Caco-2 (cell line): Measurements from ENCODE around the gene COMMD10. TPM values are rescaled to one million over a fixed set of nuclear protein-coding genes. Genes with fewer than 3 reads are reported as not detected.
"Not testable (repeated sequence)": the region's sequence is repeated elsewhere in the genome, so short reads cannot be mapped to it uniquely, and the experiment has no call there.

Experiments
- BruUV-seq: library from RNA; stranded (reverse); fragments of 400-500 nt; replicated peaks from 2 replicates; lab custom pipeline; 2021; lab: Mats Ljungman, UMichigan
- CTCF ChIA-PET: fragments of 300-600 bp; sonication (Branson Sonifier 250); formaldehyde crosslinking; loops from one replicate; lab custom pipeline; 2022; ENCODE audit warnings: antibody characterized with exemption; lab: Charles Lee
- POLR2A ChIA-PET: fragments of 300-600 bp; sonication (Branson Sonifier 250); formaldehyde crosslinking; loops from one replicate; lab custom pipeline; 2022; ENCODE audit warnings: antibody characterized with exemption; lab: Charles Lee
- DNase-seq, 2 experiments: peaks; one replicate each; pipeline versions ENCODE4 v3.0.0 to v3.0.0-alpha.2; 2020 to 2022
- H3K27me3 ChIP-seq: replicated peaks from 2 replicates; pipeline ENCODE4 v1.6.0; 2011; ENCODE audit warnings: low read length; ENCODE audit not compliant: control insufficient read depth, insufficient read depth
- H3K36me3 ChIP-seq: 2 replicates; pipeline ENCODE4 v1.5.1; 2011; ENCODE audit warnings: low read length; ENCODE audit not compliant: control insufficient read depth, insufficient read depth
- H3K4me1 ChIP-seq: fragments of 250-450 bp; sonication (Bioruptor Pico); 2 replicates; pipeline ENCODE4 v1.5.1; 2020; ENCODE audit warnings: mild to moderate bottlenecking
- H3K4me3 ChIP-seq: 2 replicates; pipeline ENCODE4 v1.5.1; 2011; ENCODE audit warnings: low read depth, mild to moderate bottlenecking, control low read depth, low read length
- H3K9me3 ChIP-seq: fragments of 250-450 bp; sonication (Bioruptor Pico); 2 replicates; pipeline ENCODE4 v1.5.1; 2020; ENCODE audit warnings: mild to moderate bottlenecking, moderate library complexity
- H3K27ac Mint-ChIP-seq: one replicate; pipeline ENCODE4 v1.8.0; 2022; ENCODE audit warnings: mixed read lengths; ENCODE audit not compliant: unreplicated experiment
- H3K27me3 Mint-ChIP-seq: one replicate; pipeline ENCODE4 v1.8.0; 2022; ENCODE audit warnings: mixed read lengths; ENCODE audit not compliant: insufficient read depth, unreplicated experiment
- H3K36me3 Mint-ChIP-seq: one replicate; pipeline ENCODE4 v1.8.0; 2022; ENCODE audit warnings: mild to moderate bottlenecking, mixed read lengths; ENCODE audit not compliant: insufficient read depth, unreplicated experiment
- H3K4me1 Mint-ChIP-seq: one replicate; pipeline ENCODE4 v1.8.0; 2022; ENCODE audit warnings: low read depth, mixed read lengths; ENCODE audit not compliant: unreplicated experiment
- H3K4me3 Mint-ChIP-seq: one replicate; pipeline ENCODE4 v1.8.0; 2022; ENCODE audit warnings: mild to moderate bottlenecking, moderate library complexity, mixed read lengths; ENCODE audit not compliant: unreplicated experiment
- H3K9me3 Mint-ChIP-seq: one replicate; pipeline ENCODE4 v1.8.0; 2022; ENCODE audit warnings: mixed read lengths; ENCODE audit not compliant: unreplicated experiment
- intact Hi-C: fragments of 100-400 bp; cut with micrococcal nuclease; formaldehyde crosslinking; loops from one replicate; pipeline ENCODE4 v1.10.0; 2022; ENCODE audit not compliant: unreplicated experiment
- total RNA-seq: library from RNA; stranded (reverse); gene quantifications from 2 replicates; pipeline ENCODE4 v1.2.3, GENCODE V29; 2022
- TF ChIP-seq, protein P1 (sequence below), 2 experiments: fragments of 200-600 bp in 1 of 2; IDR thresholded peaks; 1 replicate in 1 of 2; 2 replicates in 1 of 2; pipeline versions ENCODE4 v1.5.1 to v1.8.0; 2011 to 2022; ENCODE audit warnings: antibody characterized with exemption in 1 of 2, control low read depth in 1 of 2, inconsistent platforms in 1 of 2, low read depth in 1 of 2, low read length in 1 of 2, mild to moderate bottlenecking in 1 of 2, moderate library complexity in 1 of 2; ENCODE audit not compliant: insufficient read depth in 1 of 2, severe bottlenecking in 1 of 2, unreplicated experiment in 1 of 2

COMMD10 gene
- total RNA-seq, 1 experiment from 2014 or later: 26.4 TPM

DNA sequence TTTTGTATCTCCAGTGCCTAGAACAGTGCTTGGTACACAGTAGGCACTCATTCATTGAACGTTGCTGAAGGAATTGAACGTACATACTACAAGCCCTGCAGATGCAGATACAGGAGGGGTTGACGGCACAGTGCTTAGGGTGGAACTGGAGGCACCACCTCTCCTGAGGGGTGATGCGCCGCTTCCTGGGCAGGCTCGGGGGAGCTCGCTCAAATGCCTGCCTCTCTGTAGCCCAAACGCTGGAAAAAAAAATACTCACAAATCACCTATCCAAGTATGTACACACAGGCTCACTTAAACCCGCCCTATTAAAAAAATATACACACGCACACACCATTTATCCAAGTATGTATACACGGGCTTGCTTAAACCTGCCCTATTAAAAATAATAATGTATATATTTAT lies 536 bp upstream of the COMMD10 start:
- H3K27ac Mint-ChIP-seq: no peak overlapping the region
- TF ChIP-seq, protein P1, sequence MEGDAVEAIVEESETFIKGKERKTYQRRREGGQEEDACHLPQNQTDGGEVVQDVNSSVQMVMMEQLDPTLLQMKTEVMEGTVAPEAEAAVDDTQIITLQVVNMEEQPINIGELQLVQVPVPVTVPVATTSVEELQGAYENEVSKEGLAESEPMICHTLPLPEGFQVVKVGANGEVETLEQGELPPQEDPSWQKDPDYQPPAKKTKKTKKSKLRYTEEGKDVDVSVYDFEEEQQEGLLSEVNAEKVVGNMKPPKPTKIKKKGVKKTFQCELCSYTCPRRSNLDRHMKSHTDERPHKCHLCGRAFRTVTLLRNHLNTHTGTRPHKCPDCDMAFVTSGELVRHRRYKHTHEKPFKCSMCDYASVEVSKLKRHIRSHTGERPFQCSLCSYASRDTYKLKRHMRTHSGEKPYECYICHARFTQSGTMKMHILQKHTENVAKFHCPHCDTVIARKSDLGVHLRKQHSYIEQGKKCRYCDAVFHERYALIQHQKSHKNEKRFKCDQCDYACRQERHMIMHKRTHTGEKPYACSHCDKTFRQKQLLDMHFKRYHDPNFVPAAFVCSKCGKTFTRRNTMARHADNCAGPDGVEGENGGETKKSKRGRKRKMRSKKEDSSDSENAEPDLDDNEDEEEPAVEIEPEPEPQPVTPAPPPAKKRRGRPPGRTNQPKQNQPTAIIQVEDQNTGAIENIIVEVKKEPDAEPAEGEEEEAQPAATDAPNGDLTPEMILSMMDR (IDR thresholded peaks at IDR 0.05; ENCODE audit: insufficient read depth in 1 of 2, low read depth in 1 of 2, low read length in 1 of 2, severe bottlenecking in 1 of 2, unreplicated experiment in 1 of 2): no peak
- Histone ChIP-seq H3K4me3 (peak overlapping the region; percentile 91), H3K9me3 (no peaks in the 10 kb centered on the region), H3K4me1 (peaks cover 7% of the 10 kb centered on the region; the same call in 1 of the 2 replicates), H3K36me3 (no peaks in the 10 kb centered on the region), H3K27me3 (no peaks in the 10 kb centered on the region)
- no TSS peak for BruUV-seq
- no peak for DNase-seq
- H3K9me3 Mint-ChIP-seq: no peaks in the 10 kb centered on the region
- H3K27me3 Mint-ChIP-seq: no peaks in the 10 kb centered on the region
- intact Hi-C loops: no loop called here
- no peaks in the 10 kb centered on the region for H3K36me3 Mint-ChIP-seq
- POLR2A ChIA-PET: no interaction called here
- peaks cover 8% of the 10 kb centered on the region for H3K4me1 Mint-ChIP-seq
- peak overlapping the region; percentile 79 for H3K4me3 Mint-ChIP-seq
- CTCF ChIA-PET: no interaction called here

DNA sequence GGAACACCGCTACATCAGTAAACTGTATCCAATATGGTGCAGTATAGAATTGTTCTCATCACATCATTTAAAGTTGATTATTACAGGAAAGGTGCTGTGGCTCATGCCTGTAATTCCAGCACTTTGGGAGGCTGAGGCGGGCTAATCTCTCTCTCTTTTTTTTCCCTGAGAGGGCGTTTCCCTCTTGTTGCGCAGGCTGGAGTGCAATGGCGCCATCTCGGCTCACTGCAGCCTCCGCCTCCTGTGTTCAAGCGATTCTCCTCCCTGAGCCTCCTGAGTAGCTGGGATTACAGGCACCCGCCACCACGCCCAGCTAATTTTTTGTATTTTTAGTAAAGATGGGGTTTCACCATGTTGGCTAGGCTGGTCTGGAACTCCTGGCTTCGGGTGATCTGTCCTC lies 1.5 kb downstream of the COMMD10 start:
- CTCF ChIA-PET, H3K36me3 Mint-ChIP-seq, POLR2A ChIA-PET, H3K9me3 ChIP-seq, H3K4me3 ChIP-seq, H3K9me3 Mint-ChIP-seq, DNase-seq, H3K27ac Mint-ChIP-seq, H3K36me3 ChIP-seq, BruUV-seq, H3K27me3 Mint-ChIP-seq, H3K27me3 ChIP-seq: not testable (repeated sequence)
- peak overlapping the region; percentile 79 for H3K4me3 Mint-ChIP-seq
- peaks cover 15% of the 10 kb centered on the region; the same call in 1 of the 2 replicates for H3K4me1 ChIP-seq
- peaks cover 20% of the 10 kb centered on the region for H3K4me1 Mint-ChIP-seq
- intact Hi-C loops: loop anchor here (5.0 kb wide), 1 partner anchor 244 kb away; the partner anchor contains the start of genes AP3S1 and ATG12

DNA sequence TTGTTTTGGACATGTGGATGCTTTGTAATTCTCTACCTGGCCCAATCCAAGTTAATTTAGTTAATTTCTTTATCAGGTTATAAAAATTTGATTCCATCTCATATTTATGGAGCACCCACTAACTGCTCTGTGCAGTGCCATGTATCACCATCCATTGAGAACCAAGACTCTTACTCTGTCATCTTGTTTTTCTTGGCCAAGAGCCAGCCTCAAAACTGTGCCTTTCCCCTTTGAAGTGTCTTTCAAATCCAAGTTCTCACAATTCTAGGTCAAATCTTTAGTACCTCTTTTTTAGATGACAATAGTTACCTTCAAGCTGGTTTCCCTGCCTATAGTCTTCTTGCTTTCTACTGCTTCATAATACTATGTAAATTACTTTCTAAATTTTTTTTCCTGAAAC lies 3.2 kb downstream of the COMMD10 start:
- Mint-ChIP-seq H3K27ac (no peak overlapping the region), H3K9me3 (no peaks in the 10 kb centered on the region), H3K4me3 (no peak overlapping the region), H3K27me3 (no peaks in the 10 kb centered on the region), H3K4me1 (peaks cover 20% of the 10 kb centered on the region), H3K36me3 (no peaks in the 10 kb centered on the region)
- POLR2A ChIA-PET: no interaction called here
- DNase-seq: no peak
- CTCF ChIA-PET: no interaction called here
- no peaks in the 10 kb centered on the region for H3K36me3 ChIP-seq
- TF ChIP-seq, protein P1 (IDR thresholded peaks at IDR 0.05; ENCODE audit: insufficient read depth in 1 of 2, low read depth in 1 of 2, low read length in 1 of 2, severe bottlenecking in 1 of 2, unreplicated experiment in 1 of 2): no peak
- intact Hi-C loops: loop anchor here (5.0 kb wide), 1 partner anchor 246 kb away; the partner anchor contains the start of genes AP3S1 and ATG12
- BruUV-seq: no TSS peak
- H3K4me1 ChIP-seq: peaks cover 15% of the 10 kb centered on the region; the same call in 1 of the 2 replicates
- no peaks in the 10 kb centered on the region for H3K27me3 ChIP-seq
- H3K4me3 ChIP-seq: no peak overlapping the region
- no peaks in the 10 kb centered on the region for H3K9me3 ChIP-seq
